ENCODE results near the gene PROM1. TPM values are rescaled to one million over a fixed set of nuclear protein-coding genes. Genes with fewer than 3 reads are reported as not detected.

Gene PROM1
- total and polyA plus RNA-seq, 4 donors: 1.2 to 5.2 (median 3.7) TPM

DNA sequence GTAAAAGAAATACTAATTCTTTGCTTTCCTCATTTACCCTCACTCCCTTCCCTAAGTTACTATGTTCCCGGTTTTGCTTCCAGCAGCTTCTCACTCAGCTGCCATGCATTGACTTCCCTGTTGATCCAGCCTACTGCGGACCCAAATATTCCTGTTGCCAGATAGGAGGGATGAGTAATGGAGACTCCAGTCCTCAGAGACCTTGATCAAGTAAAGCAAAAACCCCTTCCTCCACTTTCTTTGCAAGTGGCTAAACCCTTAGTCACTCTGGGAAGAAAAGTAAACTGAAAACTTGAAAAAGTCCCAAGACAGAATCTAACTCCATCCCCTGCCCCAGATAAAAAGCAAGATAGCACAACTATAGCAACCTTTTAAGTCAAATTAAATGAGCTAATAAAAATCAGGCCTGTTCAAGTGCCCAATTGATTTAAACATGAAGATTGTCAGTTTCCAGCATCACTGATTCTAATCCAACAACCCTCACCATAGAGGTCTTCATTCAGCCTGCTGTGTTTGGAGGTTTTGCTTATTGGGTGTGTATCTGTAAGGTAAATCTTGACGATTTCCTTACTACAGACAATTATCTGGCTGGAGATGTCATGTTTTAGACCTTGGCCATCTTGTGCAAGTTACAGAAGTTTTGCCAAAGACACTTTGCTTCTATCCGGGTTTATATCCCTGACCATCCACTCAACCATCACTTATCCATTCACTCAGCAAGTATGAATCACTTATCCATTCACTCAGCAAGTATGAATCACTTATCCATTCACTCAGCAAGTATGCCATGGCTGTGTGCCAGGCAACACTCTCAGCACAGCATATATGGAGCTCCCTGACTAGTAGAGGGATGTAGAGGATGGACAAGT is 162.9 kb downstream of the PROM1 start:
- Histone ChIP-seq H3K9ac (ENCODE audit: low read depth in 1 of 2, low read length in 2 of 2) (no peak overlapping the region), H3K36me3 (ENCODE audit: control insufficient read depth in 4 of 4, insufficient read depth in 3 of 4, low read depth in 1 of 4, low read length in 3 of 4) (no peaks in the 10 kb centered on the region), H3K27me3 (ENCODE audit: control insufficient read depth in 4 of 4, insufficient read depth in 4 of 4, low read length in 3 of 4) (peaks cover 0 to 3% (median 0%) of the 10 kb centered on the region in 4 donors), H3K4me3 (ENCODE audit: low read depth in 1 of 3, low read length in 3 of 3) (no peak overlapping the region), H3K9me3 (ENCODE audit: control insufficient read depth in 4 of 4, low read length in 3 of 4) (no peaks in the 10 kb centered on the region), H3K4me1 (ENCODE audit: control insufficient read depth in 4 of 4, insufficient read depth in 4 of 4, low read length in 3 of 4) (no peaks in the 10 kb centered on the region), H3K27ac (ENCODE audit: low read depth in 1 of 2, low read length in 2 of 2) (no peak overlapping the region)
- DNase-seq (ENCODE audit: low spot score): no peak
- TF ChIP-seq RXRA (IDR thresholded peaks at IDR 0.05): no peak
- no peak for TF ChIP-seq YY1 (IDR thresholded peaks at IDR 0.05)
- no peak for TF ChIP-seq FOXA1 (IDR thresholded peaks at IDR 0.05)
- TF ChIP-seq, protein P1, sequence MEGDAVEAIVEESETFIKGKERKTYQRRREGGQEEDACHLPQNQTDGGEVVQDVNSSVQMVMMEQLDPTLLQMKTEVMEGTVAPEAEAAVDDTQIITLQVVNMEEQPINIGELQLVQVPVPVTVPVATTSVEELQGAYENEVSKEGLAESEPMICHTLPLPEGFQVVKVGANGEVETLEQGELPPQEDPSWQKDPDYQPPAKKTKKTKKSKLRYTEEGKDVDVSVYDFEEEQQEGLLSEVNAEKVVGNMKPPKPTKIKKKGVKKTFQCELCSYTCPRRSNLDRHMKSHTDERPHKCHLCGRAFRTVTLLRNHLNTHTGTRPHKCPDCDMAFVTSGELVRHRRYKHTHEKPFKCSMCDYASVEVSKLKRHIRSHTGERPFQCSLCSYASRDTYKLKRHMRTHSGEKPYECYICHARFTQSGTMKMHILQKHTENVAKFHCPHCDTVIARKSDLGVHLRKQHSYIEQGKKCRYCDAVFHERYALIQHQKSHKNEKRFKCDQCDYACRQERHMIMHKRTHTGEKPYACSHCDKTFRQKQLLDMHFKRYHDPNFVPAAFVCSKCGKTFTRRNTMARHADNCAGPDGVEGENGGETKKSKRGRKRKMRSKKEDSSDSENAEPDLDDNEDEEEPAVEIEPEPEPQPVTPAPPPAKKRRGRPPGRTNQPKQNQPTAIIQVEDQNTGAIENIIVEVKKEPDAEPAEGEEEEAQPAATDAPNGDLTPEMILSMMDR (IDR thresholded peaks at IDR 0.05; ENCODE audit: low read depth, low read length, missing input control): no peak
- no peak for TF ChIP-seq RAD21 (IDR thresholded peaks at IDR 0.05)
- TF ChIP-seq GABPA (IDR thresholded peaks at IDR 0.05 in 1 of 2, conservative IDR thresholded peaks at IDR 0.05 in 1 of 2): no peak
- TF ChIP-seq, protein P2, sequence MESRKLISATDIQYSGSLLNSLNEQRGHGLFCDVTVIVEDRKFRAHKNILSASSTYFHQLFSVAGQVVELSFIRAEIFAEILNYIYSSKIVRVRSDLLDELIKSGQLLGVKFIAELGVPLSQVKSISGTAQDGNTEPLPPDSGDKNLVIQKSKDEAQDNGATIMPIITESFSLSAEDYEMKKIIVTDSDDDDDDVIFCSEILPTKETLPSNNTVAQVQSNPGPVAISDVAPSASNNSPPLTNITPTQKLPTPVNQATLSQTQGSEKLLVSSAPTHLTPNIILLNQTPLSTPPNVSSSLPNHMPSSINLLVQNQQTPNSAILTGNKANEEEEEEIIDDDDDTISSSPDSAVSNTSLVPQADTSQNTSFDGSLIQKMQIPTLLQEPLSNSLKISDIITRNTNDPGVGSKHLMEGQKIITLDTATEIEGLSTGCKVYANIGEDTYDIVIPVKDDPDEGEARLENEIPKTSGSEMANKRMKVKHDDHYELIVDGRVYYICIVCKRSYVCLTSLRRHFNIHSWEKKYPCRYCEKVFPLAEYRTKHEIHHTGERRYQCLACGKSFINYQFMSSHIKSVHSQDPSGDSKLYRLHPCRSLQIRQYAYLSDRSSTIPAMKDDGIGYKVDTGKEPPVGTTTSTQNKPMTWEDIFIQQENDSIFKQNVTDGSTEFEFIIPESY (IDR thresholded peaks at IDR 0.05): no peak
- no peak for TF ChIP-seq TAF1 (conservative IDR thresholded peaks at IDR 0.05)
- TF ChIP-seq NR2F2 (IDR thresholded peaks at IDR 0.05): no peak
- TF ChIP-seq EGR1 (IDR thresholded peaks at IDR 0.05; ENCODE audit: low read depth in 2 of 2): no peak
- WGBS: 71% methylated on average over 4 of the region's 4 CpGs

DNA sequence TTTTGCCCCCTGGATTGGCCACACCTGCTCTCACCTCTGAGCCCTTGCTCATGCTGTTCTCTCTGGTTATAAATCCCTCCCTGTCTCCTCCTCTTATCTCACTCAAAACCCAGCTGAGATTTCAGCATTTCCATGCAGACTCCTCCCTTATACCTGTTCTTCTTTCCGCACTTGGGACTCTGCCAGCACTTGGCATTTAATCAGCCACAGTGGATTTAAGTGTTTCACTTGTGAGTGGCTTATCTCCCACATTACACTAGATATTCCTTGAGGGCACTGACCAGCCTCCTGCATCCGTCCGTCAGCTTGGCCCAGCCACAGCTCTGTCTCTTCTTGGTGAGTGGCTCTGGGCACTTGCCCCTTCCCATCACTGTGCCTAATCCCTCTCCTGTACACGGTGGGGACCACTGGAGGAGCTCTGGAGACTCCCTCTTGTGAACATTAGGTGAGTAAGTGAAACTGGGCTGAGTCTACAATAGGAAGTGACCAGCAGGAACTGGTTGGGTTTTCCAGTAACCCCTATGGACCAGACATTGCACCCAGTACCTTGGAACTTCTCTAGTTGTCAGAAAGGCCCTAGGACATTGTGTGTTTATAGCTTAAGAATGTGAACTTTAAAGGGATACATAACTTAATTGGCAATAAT is 165.2 kb downstream of the PROM1 start:
- TF ChIP-seq, protein P3, sequence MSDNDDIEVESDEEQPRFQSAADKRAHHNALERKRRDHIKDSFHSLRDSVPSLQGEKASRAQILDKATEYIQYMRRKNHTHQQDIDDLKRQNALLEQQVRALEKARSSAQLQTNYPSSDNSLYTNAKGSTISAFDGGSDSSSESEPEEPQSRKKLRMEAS (IDR thresholded peaks at IDR 0.05): no peak
- TF ChIP-seq HNF4A (conservative IDR thresholded peaks at IDR 0.05) (no peak), RAD21 (IDR thresholded peaks at IDR 0.05) (no peak)
- TF ChIP-seq, protein P1 (IDR thresholded peaks at IDR 0.05; ENCODE audit: low read depth, low read length, missing input control): no peak
- H3K27me3 ChIP-seq (ENCODE audit: control insufficient read depth in 4 of 4, insufficient read depth in 4 of 4, low read length in 3 of 4): peaks cover 0 to 3% (median 0%) of the 10 kb centered on the region in 4 donors
- no peaks in the 10 kb centered on the region for H3K9me3 ChIP-seq (ENCODE audit: control insufficient read depth in 4 of 4, low read length in 3 of 4)
- no peak overlapping the region for H3K9ac ChIP-seq (ENCODE audit: low read depth in 1 of 2, low read length in 2 of 2)
- H3K36me3 ChIP-seq (ENCODE audit: control insufficient read depth in 4 of 4, insufficient read depth in 3 of 4, low read depth in 1 of 4, low read length in 3 of 4): no peaks in the 10 kb centered on the region
- no peak for DNase-seq (ENCODE audit: low spot score)
- no peaks in the 10 kb centered on the region for H3K4me1 ChIP-seq (ENCODE audit: control insufficient read depth in 4 of 4, insufficient read depth in 4 of 4, low read length in 3 of 4)
- H3K27ac ChIP-seq (ENCODE audit: low read depth in 1 of 2, low read length in 2 of 2): no peak overlapping the region
- no peak overlapping the region for H3K4me3 ChIP-seq (ENCODE audit: low read depth in 1 of 3, low read length in 3 of 3)
- WGBS: 53% methylated on average over 4 of the region's 4 CpGs

Other genes with a start within 250 kb of the PROM1 start
- not detected for gene FGFBP1, start 145.3 kb downstream of the PROM1 start, total RNA-seq
- not detected for gene FGFBP1, start 145.3 kb downstream of the PROM1 start, polyA plus RNA-seq
- under 1 TPM in 1 of 2 donors, not detected in 1; 0.25 TPM for gene FGFBP2, start 120.8 kb downstream of the PROM1 start, total RNA-seq
- under 1 TPM; 0.14 to 0.60 TPM for gene FGFBP2, start 120.8 kb downstream of the PROM1 start, polyA plus RNA-seq
- 10 to 100 TPM; 29.4 to 53.7 TPM for gene TAPT1, start 142.4 kb upstream of the PROM1 start, total RNA-seq
- gene TAPT1, start 142.4 kb upstream of the PROM1 start, polyA plus RNA-seq: 10 to 100 TPM; 12.2 to 14.8 TPM